ENCODE measurements around the gene HOXA4.
A peak's percentile ranks its signal among the peaks of the same experiment; 100 is the strongest.

Gene HOXA4

DNA sequence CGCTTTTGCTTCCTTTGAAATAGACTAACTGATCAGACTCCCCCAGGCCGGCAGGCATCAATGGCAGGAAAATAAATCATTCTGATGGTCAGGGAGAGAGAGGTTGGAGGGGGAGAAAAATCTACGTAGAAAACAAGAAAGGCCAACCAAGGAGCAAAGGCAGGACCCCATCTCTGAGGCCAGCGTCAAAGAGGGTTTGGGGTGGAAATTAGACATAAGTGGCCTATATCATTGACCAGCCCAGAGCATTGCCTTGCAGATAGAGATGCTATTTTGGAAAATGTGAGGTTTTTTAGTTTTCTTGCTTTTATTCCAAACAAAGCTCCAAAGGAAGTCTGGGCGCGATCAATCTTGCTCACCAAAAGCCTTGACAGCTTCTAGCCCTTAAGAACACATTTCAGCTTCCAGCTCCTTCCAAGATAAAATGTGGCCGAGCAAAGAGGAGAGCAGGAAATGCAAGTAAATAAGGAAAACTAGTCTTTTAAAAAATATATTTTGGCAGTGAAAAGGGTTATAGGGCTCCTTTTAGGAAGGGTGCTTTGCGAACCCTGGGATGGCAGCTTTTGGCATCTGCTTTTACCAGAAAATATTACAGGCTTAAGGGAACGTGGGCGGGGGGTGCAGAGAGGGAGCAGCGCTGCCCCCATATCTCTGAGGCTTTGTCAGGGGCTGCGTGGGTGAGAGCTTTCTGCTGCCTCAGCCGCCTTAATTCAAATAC lies 26.1 kb downstream of the HOXA4 start:
- H3K36me3 ChIP-seq (ENCODE audit: control insufficient read depth, insufficient read depth, low read length): no peaks in the 10 kb centered on the region
- H3K4me3 ChIP-seq (ENCODE audit: low read depth, low read length): no peak overlapping the region
- peaks cover 26% of the 10 kb centered on the region for H3K4me1 ChIP-seq (ENCODE audit: control insufficient read depth, insufficient read depth, low read length)
- H3K9me3 ChIP-seq (ENCODE audit: control insufficient read depth, insufficient read depth, low read length): no peaks in the 10 kb centered on the region
- H3K27me3 ChIP-seq (ENCODE audit: control insufficient read depth, insufficient read depth, low read length): peaks cover 100% of the 10 kb centered on the region
- H3K27ac ChIP-seq (ENCODE audit: low read depth, low read length): no peak overlapping the region
- H3K9ac ChIP-seq (ENCODE audit: low read depth, low read length): no peak overlapping the region

DNA sequence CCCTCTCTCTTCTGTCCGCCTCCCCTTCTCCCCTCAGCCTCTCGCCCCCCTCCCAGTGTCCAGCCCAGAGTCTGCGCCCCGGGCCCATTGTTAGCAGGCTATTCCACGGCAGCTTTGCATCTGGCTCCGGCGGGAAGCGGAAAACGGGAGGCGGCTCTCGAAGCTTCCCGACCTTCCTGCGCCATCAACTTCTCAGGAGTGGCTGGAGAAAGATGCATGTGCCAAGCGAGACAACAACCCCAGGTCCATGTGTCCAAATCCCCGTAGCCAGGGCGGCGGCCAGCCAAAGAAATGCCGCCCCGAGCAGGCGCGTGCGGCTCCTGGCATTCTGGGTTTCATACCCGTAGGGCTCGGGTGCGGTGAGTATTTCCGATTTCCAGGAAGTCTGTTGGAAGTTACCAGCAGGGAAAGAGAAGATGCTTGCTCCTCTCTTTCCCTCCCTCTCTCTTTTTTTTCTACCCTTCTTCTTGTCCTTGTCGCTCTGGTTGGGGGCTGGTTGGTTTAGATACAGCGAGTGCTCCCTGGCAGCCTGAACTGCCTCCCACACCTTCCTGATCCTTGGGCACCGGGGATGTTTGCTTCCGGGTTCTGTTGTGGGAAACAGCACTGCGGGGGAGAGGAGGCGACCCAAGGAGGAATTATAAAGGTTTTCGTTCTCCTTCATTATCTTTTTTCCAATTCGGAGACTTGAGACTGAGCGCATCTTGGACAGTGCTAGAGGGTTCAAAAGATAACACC lies 26.9 kb downstream of the HOXA4 start:
- Histone ChIP-seq H3K36me3 (ENCODE audit: control insufficient read depth, insufficient read depth, low read length) (no peaks in the 10 kb centered on the region), H3K27me3 (ENCODE audit: control insufficient read depth, insufficient read depth, low read length) (peaks cover 100% of the 10 kb centered on the region), H3K9me3 (ENCODE audit: control insufficient read depth, insufficient read depth, low read length) (no peaks in the 10 kb centered on the region), H3K9ac (ENCODE audit: low read depth, low read length) (no peak overlapping the region), H3K4me3 (ENCODE audit: low read depth, low read length) (no peak overlapping the region), H3K4me1 (ENCODE audit: control insufficient read depth, insufficient read depth, low read length) (peaks cover 26% of the 10 kb centered on the region), H3K27ac (ENCODE audit: low read depth, low read length) (no peak overlapping the region)

DNA sequence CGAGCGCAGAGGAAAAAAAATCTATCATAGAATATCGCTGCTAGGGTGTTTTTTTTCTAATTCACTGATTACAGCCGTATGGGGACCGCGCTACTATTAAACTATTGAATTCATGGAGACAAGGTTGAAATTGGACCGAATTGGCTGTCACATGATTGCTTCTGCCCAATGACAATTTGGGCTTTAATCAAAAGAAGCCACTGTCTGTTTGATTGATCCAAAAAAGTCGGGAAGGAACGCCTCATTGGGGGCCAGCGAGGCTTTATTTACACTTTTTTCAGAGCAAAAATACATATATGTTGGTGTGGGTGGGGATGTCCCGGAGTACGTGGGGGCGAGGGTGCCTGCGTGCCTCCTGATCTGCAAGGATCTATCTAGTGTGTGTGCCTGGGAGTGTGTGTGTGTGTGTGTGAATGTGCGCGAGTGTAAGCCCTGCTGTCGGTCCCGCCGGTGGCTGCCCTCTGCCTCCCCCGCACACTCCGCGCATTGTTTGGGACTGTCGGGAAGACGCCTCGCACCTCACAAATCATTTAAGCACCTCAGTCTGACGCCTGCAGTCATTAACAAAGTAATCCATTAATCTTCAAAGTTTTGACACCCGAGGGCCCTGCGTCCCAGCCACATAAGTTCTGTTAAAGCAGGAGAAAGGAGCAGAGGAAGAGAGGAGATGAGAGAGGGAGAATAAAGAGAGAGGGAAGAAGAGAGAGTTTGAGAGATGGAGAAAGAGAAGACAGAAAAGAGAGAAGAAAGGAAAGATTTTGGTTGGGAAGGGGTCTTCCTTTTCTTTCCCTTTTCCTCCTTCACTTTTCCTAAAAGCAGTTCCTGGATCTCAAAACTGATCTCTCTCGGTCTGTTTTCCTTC lies 27.7 kb downstream of the HOXA4 start, which contains the start of gene HOXA2:
TSS of gene HOXA2 (minus strand) at position 103 of the 862 bp plus-strand sequence. CDS start 183 bp downstream, outside the sequence.
- H3K27ac ChIP-seq (ENCODE audit: low read depth, low read length): no peak within 1 kb of the TSS
- H3K36me3 ChIP-seq (ENCODE audit: control insufficient read depth, insufficient read depth, low read length): no peaks in the 10 kb centered on the region
- H3K9me3 ChIP-seq (ENCODE audit: control insufficient read depth, insufficient read depth, low read length): no peaks in the 10 kb centered on the region
- no peak within 1 kb of the TSS for H3K4me3 ChIP-seq (ENCODE audit: low read depth, low read length)
- peaks cover 100% of the 10 kb centered on the region for H3K27me3 ChIP-seq (ENCODE audit: control insufficient read depth, insufficient read depth, low read length)
- no peak within 1 kb of the TSS for H3K9ac ChIP-seq (ENCODE audit: low read depth, low read length)
- peaks cover 28% of the 10 kb centered on the region for H3K4me1 ChIP-seq (ENCODE audit: control insufficient read depth, insufficient read depth, low read length)

DNA sequence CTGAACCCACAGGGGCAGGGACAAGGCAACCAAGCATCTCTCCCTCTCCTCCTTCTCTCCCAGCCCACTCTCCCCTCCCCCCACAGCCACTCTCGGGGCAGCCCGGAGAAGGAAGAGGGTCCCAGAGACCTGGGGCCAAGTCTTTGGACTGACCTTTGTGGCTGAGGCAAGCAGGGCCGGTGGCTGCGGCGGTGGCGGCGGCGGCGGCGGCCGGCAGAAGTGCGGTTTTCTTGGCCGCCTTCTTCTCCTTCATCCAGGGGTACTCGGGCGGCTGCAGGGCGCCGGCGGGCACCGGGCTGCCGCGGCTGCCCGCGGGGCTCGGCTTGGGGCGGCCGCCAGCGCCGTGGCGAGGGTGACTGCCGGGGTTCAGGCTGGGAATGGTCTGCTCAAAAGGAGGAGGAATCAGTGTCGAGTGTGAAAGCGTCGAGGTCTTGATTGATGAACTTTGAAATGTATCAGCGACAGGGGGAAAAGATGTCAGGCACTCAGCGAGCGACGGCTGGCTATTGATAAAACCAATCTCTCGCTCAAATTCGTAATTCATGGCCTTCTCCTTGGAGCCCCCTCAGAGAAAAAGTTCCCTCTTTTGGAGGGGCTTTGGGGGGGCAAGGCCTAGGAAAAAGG lies 28.5 kb downstream of the HOXA4 start:
- Histone ChIP-seq H3K9ac (ENCODE audit: low read depth, low read length) (no peak overlapping the region), H3K4me3 (ENCODE audit: low read depth, low read length) (no peak overlapping the region), H3K36me3 (ENCODE audit: control insufficient read depth, insufficient read depth, low read length) (no peaks in the 10 kb centered on the region), H3K9me3 (ENCODE audit: control insufficient read depth, insufficient read depth, low read length) (no peaks in the 10 kb centered on the region), H3K27me3 (ENCODE audit: control insufficient read depth, insufficient read depth, low read length) (peaks cover 100% of the 10 kb centered on the region), H3K4me1 (ENCODE audit: control insufficient read depth, insufficient read depth, low read length) (peaks cover 32% of the 10 kb centered on the region), H3K27ac (ENCODE audit: low read depth, low read length) (no peak overlapping the region)

DNA sequence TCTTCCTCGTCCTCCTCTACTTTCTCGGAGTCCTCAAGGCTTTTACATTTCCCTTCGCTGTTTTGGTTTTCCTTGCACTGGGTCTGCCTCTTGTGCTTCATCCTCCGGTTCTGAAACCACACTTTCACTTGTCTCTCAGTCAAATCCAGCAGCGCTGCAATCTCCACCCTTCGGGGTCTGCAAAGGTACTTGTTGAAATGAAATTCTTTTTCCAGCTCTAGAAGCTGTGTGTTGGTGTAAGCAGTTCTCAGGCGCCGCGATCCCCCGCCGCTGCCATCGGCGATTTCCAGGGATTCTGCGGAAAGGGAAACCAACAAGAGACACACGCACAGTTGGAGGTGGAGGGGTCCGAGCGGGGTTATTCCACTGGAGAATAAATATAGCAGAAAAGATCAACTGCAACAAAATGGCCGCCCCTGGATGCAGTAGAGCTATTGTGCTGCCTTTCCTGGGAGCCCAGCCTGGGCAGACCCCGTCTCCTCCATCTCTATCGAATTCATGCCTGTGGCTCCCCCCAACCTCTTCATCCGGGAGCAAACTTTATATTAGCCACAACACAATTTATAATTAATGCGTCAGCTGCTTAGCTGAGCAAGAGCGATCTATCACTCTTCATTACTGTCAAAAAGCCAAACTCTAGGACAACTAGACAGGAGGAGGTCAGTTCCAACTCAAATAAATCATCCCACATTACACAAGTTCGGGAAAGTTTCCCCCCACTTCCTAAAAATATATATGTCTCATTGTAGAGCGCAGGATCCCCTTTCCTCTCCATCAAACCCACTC lies 29.2 kb downstream of the HOXA4 start:
- Histone ChIP-seq H3K36me3 (ENCODE audit: control insufficient read depth, insufficient read depth, low read length) (no peaks in the 10 kb centered on the region), H3K9ac (ENCODE audit: low read depth, low read length) (no peak overlapping the region), H3K27ac (ENCODE audit: low read depth, low read length) (peak overlapping the region; percentile 32), H3K9me3 (ENCODE audit: control insufficient read depth, insufficient read depth, low read length) (no peaks in the 10 kb centered on the region), H3K4me3 (ENCODE audit: low read depth, low read length) (0 out of 2 replicates have a peak overlapping the region, but pooled peaks have one; percentile 29), H3K4me1 (ENCODE audit: control insufficient read depth, insufficient read depth, low read length) (peaks cover 33% of the 10 kb centered on the region), H3K27me3 (ENCODE audit: control insufficient read depth, insufficient read depth, low read length) (peaks cover 100% of the 10 kb centered on the region)

DNA sequence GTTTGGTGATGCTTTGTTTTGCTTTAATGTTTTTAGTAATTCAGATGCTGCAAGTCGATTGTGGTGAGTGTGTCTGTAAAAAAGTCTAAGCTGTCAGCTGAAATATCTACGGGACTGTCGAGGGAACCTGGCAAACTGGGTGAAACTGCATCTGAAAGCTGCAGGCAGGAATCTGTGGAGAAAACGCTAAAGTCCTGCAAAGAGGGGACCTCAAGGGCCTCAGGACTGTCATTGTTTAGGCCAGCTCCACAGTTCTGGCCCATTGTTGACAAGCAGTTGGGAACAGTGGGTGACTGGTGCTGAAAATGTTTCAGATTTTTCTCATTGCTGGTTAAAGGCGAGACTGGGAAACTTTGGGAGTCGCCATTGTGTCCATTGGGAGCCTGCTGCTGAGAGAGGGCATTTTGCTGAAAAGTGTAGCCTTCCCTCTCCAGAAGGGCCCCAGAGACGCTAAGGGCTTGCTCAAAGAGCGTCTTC lies 29.8 kb downstream of the HOXA4 start:
- Histone ChIP-seq H3K27ac (ENCODE audit: low read depth, low read length) (peak overlapping the region; percentile 32), H3K4me3 (ENCODE audit: low read depth, low read length) (0 out of 2 replicates have a peak overlapping the region, but pooled peaks have one; percentile 29), H3K9me3 (ENCODE audit: control insufficient read depth, insufficient read depth, low read length) (no peaks in the 10 kb centered on the region), H3K27me3 (ENCODE audit: control insufficient read depth, insufficient read depth, low read length) (peaks cover 100% of the 10 kb centered on the region), H3K36me3 (ENCODE audit: control insufficient read depth, insufficient read depth, low read length) (no peaks in the 10 kb centered on the region), H3K9ac (ENCODE audit: low read depth, low read length) (no peak overlapping the region), H3K4me1 (ENCODE audit: control insufficient read depth, insufficient read depth, low read length) (peaks cover 29% of the 10 kb centered on the region)

DNA sequence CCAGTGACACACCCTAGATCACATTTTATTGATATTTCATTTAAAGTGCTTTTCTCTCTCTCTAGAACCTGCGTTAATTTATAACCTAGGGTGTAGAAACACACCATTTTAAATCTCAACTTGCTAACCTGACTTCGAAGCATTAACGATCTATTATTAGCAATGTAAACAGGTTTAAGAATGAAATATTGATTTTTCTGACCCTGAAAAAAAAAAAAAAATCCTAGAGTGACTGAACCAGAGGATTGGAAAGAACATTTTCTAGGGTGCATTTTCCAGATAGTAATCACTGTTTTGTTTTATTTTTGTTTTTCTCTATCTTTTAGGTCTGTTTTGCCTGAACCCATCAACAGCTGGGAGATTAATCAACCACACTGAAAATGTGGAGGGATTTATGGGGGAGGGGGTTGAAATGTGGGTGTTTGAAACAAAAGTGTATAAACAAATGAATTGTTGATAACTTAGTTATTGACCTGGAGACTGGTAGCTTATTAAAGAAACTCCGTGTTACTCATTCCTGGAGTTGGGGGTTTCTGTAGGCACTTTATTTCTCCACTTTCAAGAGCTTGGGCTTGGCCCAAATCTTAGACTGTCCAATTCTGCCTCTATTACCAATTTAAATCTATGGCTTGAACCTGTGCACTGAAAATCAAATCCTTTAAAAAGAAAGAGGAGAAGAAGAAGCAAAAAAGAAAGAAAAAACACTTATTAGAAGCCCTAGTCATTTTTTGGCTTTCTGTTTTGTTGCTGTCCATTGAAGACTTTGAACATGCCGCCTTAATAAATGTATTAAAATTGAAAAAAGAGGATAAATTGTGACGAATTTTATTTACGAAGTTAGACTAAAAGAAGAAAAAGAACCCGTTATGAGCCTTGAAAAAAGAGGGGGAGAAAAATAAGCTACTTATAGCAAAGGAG lies 30.8 kb downstream of the HOXA4 start:
- Histone ChIP-seq H3K9me3 (ENCODE audit: control insufficient read depth, insufficient read depth, low read length) (no peaks in the 10 kb centered on the region), H3K9ac (ENCODE audit: low read depth, low read length) (no peak overlapping the region), H3K27me3 (ENCODE audit: control insufficient read depth, insufficient read depth, low read length) (peaks cover 100% of the 10 kb centered on the region), H3K4me1 (ENCODE audit: control insufficient read depth, insufficient read depth, low read length) (peaks cover 29% of the 10 kb centered on the region), H3K36me3 (ENCODE audit: control insufficient read depth, insufficient read depth, low read length) (no peaks in the 10 kb centered on the region), H3K4me3 (ENCODE audit: low read depth, low read length) (no peak overlapping the region), H3K27ac (ENCODE audit: low read depth, low read length) (no peak overlapping the region)

DNA sequence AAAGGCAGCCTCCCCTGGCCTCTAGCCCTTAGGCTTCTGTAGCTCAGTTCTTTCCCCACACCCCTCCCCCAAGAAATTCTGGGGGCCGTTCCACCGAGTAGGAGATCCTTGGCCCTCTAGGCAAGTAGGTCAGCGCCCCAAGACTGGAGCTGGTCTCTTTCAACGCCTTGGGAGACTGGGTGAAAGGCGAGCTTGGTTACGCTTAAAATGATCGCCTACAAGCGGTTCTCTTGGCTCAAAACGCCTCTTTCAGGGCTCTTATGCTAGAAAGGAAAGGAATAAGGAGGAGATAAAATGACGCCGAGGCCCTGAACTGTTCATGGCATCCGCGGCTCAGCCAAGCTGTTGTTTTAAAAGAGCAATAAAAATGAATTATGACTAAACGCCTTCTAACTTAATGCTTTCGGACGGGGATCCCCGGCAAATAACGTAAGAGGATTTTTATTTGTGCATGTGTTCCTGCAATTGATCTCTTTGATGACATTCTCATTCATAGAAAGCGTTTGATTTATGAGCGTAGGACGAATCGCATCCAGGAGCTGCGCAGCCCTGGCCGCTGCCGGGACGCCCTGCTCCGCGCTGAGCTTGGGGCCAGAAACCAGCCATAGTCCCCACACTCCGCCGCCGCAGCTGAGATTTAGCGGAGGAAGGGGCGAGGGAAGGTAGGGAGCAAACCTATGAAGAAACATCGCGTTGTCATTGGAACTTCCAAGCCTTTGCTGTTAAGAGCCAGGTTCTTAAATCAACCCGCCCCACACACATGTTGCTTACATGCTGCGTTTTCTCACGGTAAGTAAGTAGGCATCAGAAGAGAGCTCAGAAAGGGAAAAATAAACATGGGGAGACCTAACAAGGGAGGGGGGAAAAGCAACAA lies 31.7 kb downstream of the HOXA4 start:
- Histone ChIP-seq H3K36me3 (ENCODE audit: control insufficient read depth, insufficient read depth, low read length) (no peaks in the 10 kb centered on the region), H3K27me3 (ENCODE audit: control insufficient read depth, insufficient read depth, low read length) (peaks cover 100% of the 10 kb centered on the region), H3K9me3 (ENCODE audit: control insufficient read depth, insufficient read depth, low read length) (no peaks in the 10 kb centered on the region), H3K27ac (ENCODE audit: low read depth, low read length) (no peak overlapping the region), H3K4me1 (ENCODE audit: control insufficient read depth, insufficient read depth, low read length) (peaks cover 34% of the 10 kb centered on the region), H3K9ac (ENCODE audit: low read depth, low read length) (no peak overlapping the region), H3K4me3 (ENCODE audit: low read depth, low read length) (no peak overlapping the region)
